HUES6 (cell line): ENCODE measurements around the gene OCRL.

ENCODE experiments used
- H3K27ac ChIP-seq: 2 replicates; pipeline ENCODE4 v1.7.0; 2013; ENCODE audit warnings: low read depth, mild to moderate bottlenecking, low read length, inconsistent platforms
- H3K27me3 ChIP-seq: 2 replicates; pipeline ENCODE4 v1.6.1; 2013; ENCODE audit warnings: low read length; ENCODE audit not compliant: control insufficient read depth, insufficient read depth
- H3K36me3 ChIP-seq: 2 replicates; pipeline ENCODE4 v1.6.1; 2013; ENCODE audit warnings: low read length; ENCODE audit not compliant: control insufficient read depth, insufficient read depth
- H3K4me1 ChIP-seq: 2 replicates; pipeline ENCODE4 v1.6.1; 2013; ENCODE audit warnings: low read length; ENCODE audit not compliant: control insufficient read depth, insufficient read depth
- H3K4me3 ChIP-seq: 2 replicates; pipeline ENCODE4 v1.5.1; 2013; ENCODE audit warnings: low read depth, low read length
- H3K9ac ChIP-seq: one replicate; pipeline ENCODE4 v1.6.1; 2013; ENCODE audit warnings: mild to moderate bottlenecking, low read length
- H3K9me3 ChIP-seq: 2 replicates; pipeline ENCODE4 v1.6.1; 2013; ENCODE audit warnings: low read depth, low read length; ENCODE audit not compliant: control insufficient read depth, insufficient read depth

Gene OCRL

DNA sequence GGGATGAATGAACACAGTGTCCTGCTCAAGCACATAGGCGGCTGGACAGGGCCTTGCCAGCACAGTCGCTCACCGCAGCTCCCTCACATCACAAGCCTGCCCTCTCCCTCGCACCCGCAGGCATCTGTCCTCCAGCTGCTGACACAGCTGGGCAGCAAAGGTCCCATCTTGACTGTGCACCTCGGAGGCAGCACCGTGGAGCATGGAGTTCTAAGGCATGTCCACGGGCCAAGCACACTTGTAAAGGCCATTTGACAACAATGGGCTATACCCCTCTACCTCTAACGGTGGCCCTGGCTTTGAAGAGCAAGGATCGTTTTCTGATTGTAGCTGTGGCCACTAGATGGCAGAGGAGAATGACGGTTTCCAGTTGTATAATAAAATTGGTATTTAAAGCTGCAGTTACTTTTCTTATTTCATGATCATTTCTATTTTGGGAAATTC is 60.9 kb downstream of the OCRL start:
- Histone ChIP-seq H3K9ac (no peak overlapping the region), H3K27me3 (no peaks in the 10 kb centered on the region; the same call in 1 of the 2 replicates), H3K4me1 (peaks cover 14% of the 10 kb centered on the region), H3K4me3 (no peak overlapping the region), H3K9me3 (no peaks in the 10 kb centered on the region), H3K27ac (no peak overlapping the region), H3K36me3 (no peaks in the 10 kb centered on the region; the same call in 1 of the 2 replicates)

DNA sequence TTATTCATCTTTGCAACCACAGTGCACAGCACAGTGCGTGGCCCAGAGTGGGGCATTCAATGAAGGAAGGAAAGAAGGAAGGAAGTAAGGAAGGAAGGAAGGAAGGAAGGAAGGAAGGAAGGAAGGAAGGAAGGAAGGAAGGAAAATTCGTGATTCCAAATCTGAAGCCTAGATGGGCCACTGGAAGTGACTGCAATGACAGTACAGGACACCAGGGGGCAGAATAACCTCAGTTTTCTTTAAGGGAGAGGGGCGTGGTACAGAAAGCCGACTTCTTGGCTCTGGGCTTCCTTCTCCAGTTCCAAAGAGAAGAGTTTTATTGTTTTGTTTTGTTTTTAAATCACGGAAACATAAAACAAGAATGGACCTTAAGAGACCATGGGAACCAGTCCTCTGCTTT is 66.9 kb downstream of the OCRL start:
- Histone ChIP-seq H3K9ac (no peak overlapping the region), H3K36me3 (no peaks in the 10 kb centered on the region), H3K4me3 (no peak overlapping the region), H3K27me3 (peaks cover 14% of the 10 kb centered on the region), H3K27ac (no peak overlapping the region), H3K9me3 (no peaks in the 10 kb centered on the region), H3K4me1 (peaks cover 8% of the 10 kb centered on the region)

DNA sequence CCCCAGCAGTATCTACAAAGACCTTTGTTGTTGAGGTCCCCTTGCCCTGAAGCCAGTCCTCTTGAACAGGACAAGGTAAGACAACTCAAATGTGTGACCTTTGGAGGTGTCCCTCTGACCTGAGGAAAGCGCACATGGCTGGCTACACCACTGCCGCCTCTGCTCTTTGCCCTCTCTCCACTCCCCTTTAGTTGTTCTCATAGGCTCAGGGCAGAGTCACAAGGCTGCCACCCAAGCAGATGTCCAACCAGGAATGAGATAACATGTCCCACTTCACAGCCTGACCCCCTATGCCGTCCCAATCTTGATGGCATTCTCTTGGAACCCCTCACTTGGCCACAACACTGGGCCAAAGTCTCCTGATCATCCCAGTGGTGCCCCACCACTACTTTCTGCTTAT is 68.4 kb downstream of the OCRL start:
- Histone ChIP-seq H3K9me3 (no peaks in the 10 kb centered on the region), H3K9ac (no peak overlapping the region), H3K36me3 (no peaks in the 10 kb centered on the region), H3K4me1 (peaks cover 8% of the 10 kb centered on the region), H3K4me3 (no peak overlapping the region), H3K27ac (no peak overlapping the region), H3K27me3 (peaks cover 14% of the 10 kb centered on the region)

DNA sequence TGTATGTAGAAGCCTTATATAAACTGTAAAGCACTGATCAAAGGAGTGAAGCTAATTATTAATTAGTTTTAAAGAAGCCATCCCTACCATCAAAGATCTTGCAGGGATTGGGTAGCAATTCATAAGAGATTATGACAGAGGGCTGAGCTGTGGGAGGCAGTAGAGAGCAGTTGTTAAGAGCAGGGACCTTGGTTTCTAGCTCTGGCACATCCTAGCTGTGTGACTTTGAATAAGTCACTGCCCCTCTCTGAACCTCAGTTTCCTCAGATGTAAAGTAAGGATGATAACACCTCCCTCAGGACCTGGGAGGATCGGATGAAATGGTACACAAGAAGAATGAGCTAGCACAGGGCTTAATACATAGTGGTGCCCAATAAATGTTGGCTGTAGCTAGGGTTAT is 69.3 kb downstream of the OCRL start:
- peaks cover 14% of the 10 kb centered on the region for H3K27me3 ChIP-seq
- no peaks in the 10 kb centered on the region for H3K36me3 ChIP-seq
- H3K27ac ChIP-seq: no peak overlapping the region
- H3K9me3 ChIP-seq: no peaks in the 10 kb centered on the region
- no peak overlapping the region for H3K9ac ChIP-seq
- H3K4me3 ChIP-seq: no peak overlapping the region
- peaks cover 10% of the 10 kb centered on the region; the same call in 1 of the 2 replicates for H3K4me1 ChIP-seq

DNA sequence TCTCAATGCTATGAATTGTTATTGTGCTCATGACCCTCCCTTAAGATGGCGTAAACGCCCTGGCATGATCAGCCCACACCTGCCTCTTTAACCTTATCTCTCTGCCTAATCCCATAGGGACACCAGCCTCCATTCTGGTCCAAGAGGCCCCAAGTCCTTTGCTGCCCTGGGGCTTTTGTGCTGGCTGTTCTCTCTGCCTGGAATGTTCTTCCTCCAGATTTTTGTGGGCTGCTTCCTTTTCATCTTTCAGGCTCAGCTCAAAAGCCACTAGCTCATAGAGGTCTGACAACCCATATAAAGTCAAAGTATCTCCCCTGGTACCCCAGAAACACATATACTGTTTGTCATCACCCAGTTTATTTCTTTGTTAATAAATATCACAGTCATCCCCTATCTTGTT is 72.3 kb downstream of the OCRL start:
- H3K4me1 ChIP-seq: peaks cover 13% of the 10 kb centered on the region; the same call in 1 of the 2 replicates

DNA sequence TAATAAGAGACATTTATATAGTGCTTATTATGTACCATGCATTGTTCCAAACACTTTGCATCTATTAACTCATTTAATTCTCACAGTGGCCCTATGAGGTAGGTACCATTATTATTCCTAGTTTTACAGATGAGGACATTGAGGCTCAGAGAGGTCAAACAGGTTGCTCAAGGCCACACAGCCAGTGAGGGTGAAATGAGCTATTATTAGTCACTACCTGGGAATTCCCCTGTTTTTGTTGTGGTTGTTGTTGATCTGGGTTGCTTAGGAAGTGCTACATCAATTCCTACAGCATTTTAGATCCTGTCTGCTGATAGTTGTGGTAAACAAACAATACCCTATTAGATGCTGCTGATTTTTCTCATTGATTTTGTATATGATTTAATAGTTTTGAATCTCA is 73.5 kb downstream of the OCRL start:
- H3K36me3 ChIP-seq: no peaks in the 10 kb centered on the region
- H3K9ac ChIP-seq: no peak overlapping the region
- H3K27ac ChIP-seq: no peak overlapping the region

More for the DNA sequence above, 72.3 kb downstream of the OCRL start:
- H3K27me3 ChIP-seq: peaks cover 9% of the 10 kb centered on the region
- no peaks in the 10 kb centered on the region for H3K36me3 ChIP-seq
- no peak overlapping the region for H3K4me3 ChIP-seq
- no peak overlapping the region for H3K27ac ChIP-seq
- no peaks in the 10 kb centered on the region for H3K9me3 ChIP-seq
- no peak overlapping the region for H3K9ac ChIP-seq

DNA sequence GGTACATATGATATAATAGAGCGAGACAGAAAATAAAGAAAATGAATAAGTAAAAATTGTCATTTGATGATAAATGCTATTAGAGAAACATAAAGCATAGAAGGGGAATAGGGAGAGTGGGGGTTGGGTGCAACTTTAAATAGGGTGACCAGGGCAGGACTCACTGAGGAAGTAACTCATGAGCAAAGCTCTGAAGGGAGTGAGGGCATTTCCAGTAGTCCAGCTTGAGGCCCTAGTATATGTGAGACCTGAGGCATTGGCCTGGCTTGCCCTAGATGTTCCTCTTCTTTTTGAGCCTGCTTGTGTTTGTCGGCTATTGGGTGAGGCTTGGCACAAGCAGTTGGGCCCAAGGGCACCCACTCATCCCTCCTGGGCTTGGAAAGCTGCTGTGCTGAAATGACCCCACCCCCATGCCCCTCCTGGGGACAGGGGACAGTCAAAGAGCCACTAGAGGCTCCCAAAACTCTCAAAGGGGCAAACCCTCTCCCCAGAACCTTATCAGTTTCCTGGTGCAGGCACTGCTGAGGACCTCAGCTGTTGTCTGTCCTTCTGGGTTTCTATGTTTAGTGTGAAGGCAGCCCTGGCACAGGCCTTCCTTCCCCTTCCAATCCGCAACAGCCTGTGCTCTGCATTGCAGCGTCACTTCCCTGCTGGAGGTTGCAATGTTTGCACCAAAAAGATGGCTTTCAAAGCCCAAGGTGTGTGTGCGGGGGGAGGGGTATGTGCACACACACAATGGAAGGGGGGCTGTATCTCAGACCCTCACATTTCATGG is 74.6 kb downstream of the OCRL start:
- Histone ChIP-seq H3K27ac (no peak overlapping the region), H3K27me3 (peaks cover 5% of the 10 kb centered on the region; the same call in 1 of the 2 replicates), H3K4me1 (peaks cover 13% of the 10 kb centered on the region; the same call in 1 of the 2 replicates), H3K9me3 (no peaks in the 10 kb centered on the region), H3K36me3 (no peaks in the 10 kb centered on the region), H3K4me3 (no peak overlapping the region), H3K9ac (no peak overlapping the region)

More for the DNA sequence above, 73.5 kb downstream of the OCRL start:
- H3K27me3 ChIP-seq: peaks cover under 1% of the 10 kb centered on the region; the same call in 1 of the 2 replicates
- no peaks in the 10 kb centered on the region for H3K9me3 ChIP-seq
- H3K4me3 ChIP-seq: no peak overlapping the region
- H3K4me1 ChIP-seq: peaks cover 13% of the 10 kb centered on the region; the same call in 1 of the 2 replicates

DNA sequence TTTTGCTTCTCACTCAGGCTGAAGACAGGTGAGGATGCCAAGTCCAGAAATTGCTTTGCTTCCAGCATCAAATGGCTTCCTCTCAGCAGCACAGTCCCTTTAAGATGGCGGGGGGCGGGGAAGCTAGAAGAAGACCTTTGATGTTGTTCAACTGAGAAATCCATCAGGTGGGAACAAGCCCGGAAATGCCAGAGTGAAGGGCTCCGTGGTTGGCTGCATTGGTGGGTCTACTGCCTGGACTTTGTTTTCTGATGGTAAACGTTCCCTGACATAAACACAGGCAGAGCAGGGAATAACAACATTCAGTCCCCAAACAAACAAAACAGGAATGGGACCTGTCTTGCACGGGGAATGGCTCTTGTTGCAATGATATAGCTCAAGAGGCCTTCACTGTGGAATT is 77.4 kb downstream of the OCRL start:
- H3K4me1 ChIP-seq: peaks cover 13% of the 10 kb centered on the region; the same call in 1 of the 2 replicates
- no peak overlapping the region for H3K27ac ChIP-seq
- H3K9me3 ChIP-seq: no peaks in the 10 kb centered on the region
- no peak overlapping the region for H3K9ac ChIP-seq
- H3K4me3 ChIP-seq: no peak overlapping the region
- peaks cover 8% of the 10 kb centered on the region; the same call in 1 of the 2 replicates for H3K27me3 ChIP-seq
- no peaks in the 10 kb centered on the region for H3K36me3 ChIP-seq

DNA sequence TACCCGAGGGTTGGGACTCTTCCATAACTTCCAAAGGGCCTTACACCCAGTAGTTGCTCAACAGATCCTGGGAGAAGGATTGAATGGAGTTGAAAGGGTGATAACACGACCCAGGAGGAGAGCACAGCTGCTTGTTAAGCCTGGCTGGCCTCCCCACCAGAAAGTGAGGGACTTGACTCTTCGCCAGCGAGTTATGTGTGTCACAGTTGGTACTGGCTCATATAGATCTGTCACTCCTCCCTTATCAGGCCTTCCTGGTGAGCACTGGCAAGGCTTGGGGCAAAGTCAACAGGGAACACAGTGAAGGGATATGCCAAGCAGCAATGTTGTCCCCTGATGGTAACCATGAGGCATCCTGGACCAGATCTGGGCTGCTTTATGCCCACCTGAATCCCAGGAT is 78.9 kb downstream of the OCRL start:
- Histone ChIP-seq H3K27me3 (peaks cover 10% of the 10 kb centered on the region; the same call in 1 of the 2 replicates), H3K9me3 (no peaks in the 10 kb centered on the region), H3K4me3 (no peak overlapping the region), H3K4me1 (peaks cover 18% of the 10 kb centered on the region; the same call in 1 of the 2 replicates), H3K27ac (no peak overlapping the region), H3K9ac (no peak overlapping the region), H3K36me3 (no peaks in the 10 kb centered on the region)

DNA sequence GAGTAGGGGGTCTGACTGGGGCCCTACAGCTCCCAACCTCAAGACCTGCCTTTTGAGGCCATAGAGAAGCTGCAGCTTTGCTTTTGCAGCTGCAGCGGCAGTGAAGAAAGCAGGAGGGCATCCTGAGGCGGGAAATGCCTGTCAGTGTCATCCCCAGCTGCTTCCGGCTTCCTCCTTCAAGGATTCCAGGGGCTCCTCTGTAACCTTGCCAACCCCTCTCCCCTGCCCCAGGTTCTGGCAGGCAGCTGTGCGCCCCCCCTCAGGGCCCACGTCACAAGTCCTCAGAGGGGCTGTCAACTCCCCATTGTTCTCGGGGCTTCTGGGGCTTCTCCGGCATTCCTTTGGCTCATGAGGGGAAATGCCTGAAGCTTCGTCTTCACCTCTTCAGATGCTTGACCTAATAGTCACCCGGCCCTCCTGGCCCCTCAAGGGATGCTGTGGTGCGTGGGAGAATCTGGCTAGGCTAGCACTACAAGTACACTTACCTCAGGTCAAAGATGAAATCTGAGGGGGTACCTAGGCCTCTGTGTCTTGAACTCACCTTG is 82.8 kb downstream of the OCRL start:
- no peak overlapping the region for H3K27ac ChIP-seq

DNA sequence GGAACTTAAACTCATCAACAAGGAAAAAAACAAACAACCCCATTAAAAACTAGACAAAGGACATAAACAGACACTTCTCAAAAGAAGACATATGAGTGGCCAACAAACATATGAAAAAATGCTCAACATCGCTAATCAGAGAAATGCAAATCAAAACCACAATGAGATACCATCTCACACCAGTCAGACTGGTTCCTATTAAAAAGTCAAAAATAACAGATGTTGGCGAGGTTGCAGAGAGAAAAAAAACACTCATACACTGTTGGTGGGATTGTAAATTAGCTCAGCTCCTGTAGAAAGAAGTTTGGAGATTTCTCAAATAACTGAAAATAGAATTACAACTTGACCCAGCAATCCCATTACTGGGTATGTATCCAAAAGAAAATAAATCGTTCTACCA is 86.0 kb downstream of the OCRL start:
- Histone ChIP-seq H3K36me3 (no peaks in the 10 kb centered on the region), H3K9me3 (no peaks in the 10 kb centered on the region), H3K27me3 (peaks cover 5% of the 10 kb centered on the region; the same call in 1 of the 2 replicates), H3K4me3 (no peak overlapping the region), H3K9ac (no peak overlapping the region), H3K27ac (no peak overlapping the region), H3K4me1 (peaks cover 9% of the 10 kb centered on the region; the same call in 1 of the 2 replicates)

More for the DNA sequence above, 82.8 kb downstream of the OCRL start:
- H3K27me3 ChIP-seq: peaks cover 10% of the 10 kb centered on the region; the same call in 1 of the 2 replicates
- peaks cover 9% of the 10 kb centered on the region; the same call in 1 of the 2 replicates for H3K4me1 ChIP-seq
- no peak overlapping the region for H3K4me3 ChIP-seq
- no peaks in the 10 kb centered on the region for H3K9me3 ChIP-seq
- H3K36me3 ChIP-seq: no peaks in the 10 kb centered on the region
- no peak overlapping the region for H3K9ac ChIP-seq
